Measurements from ENCODE around the gene CNKSR3.
"Not testable (repeated sequence)": the region's sequence is repeated elsewhere in the genome, so short reads cannot be mapped to it uniquely, and the experiment has no call there.

The CNKSR3 gene

DNA sequence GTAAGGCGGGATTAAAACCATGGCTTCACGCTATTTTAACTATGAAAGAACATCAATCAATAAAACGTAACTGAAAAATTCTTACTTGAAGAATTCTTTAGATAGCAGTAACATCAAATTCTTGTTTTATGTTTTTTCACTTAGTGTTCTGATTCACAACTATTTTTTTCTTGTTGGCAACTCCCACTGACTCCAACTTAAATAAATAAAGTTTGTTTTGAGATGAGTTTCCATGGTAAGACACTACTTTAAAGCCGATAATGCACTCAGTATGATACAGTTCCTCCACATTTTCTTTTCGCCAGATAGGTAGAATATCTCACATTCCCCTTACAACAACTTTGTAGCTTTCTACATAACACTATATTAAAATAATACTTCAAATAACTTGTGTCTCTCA lies 33.1 kb upstream of the CNKSR3 start:
- TF ChIP-seq ZFP3 (CRISPR knock-in tag; IDR thresholded peaks at IDR 0.05) (no peak), ZC3H10 (CRISPR knock-in tag; IDR thresholded peaks at IDR 0.05) (no peak)
- no peak for ATAC-seq

DNA sequence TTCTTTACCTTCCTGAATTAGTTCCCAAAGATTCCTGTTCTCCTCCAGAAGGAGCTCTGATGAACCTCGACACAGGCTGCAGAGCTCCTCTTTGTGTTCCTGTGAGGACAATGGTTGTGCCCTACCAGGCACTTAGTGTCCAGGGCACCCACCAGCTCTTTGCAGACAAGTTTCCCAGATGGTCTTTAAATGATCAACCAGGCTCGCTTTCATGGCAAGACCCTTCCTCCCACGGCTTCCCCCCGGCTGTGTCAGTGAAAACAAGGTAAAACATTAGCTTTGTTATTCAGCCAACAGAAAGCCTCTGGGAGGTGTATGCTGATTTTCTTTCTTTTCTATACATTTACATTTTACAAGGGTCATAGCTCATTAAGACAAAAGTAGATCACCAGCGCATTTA lies 32.3 kb upstream of the CNKSR3 start:
- ATAC-seq = no peak
- TF ChIP-seq BACH2 (CRISPR knock-in tag; IDR thresholded peaks at IDR 0.05; ENCODE audit: borderline replicate concordance) (no peak), ISL1 (CRISPR knock-in tag; IDR thresholded peaks at IDR 0.05) (no peak), ZC3H10 (CRISPR knock-in tag; IDR thresholded peaks at IDR 0.05) (no peak), TCF4 (CRISPR knock-in tag; IDR thresholded peaks at IDR 0.05; ENCODE audit: borderline replicate concordance) (no peak), PPARA (CRISPR knock-in tag; IDR thresholded peaks at IDR 0.05; ENCODE audit: borderline replicate concordance) (no peak), SNAI2 (CRISPR knock-in tag; IDR thresholded peaks at IDR 0.05) (no peak), TOX (CRISPR knock-in tag; IDR thresholded peaks at IDR 0.05; ENCODE audit: borderline replicate concordance) (no peak), ZNF8 (CRISPR knock-in tag; IDR thresholded peaks at IDR 0.05) (no peak), ESRRG (CRISPR knock-in tag; IDR thresholded peaks at IDR 0.05) (no peak), GLIS3 (CRISPR knock-in tag; IDR thresholded peaks at IDR 0.05) (no peak), ARNTL (CRISPR knock-in tag; IDR thresholded peaks at IDR 0.05; ENCODE audit: borderline replicate concordance, low read depth) (no peak), CSDC2 (CRISPR knock-in tag; IDR thresholded peaks at IDR 0.05) (no peak), RARB (CRISPR knock-in tag; IDR thresholded peaks at IDR 0.05) (no peak), ZFP30 (CRISPR knock-in tag; IDR thresholded peaks at IDR 0.05) (no peak), ZFP3 (CRISPR knock-in tag; IDR thresholded peaks at IDR 0.05) (no peak), OSR1 (CRISPR knock-in tag; IDR thresholded peaks at IDR 0.05) (no peak)
- TF ChIP-seq, protein P1, sequence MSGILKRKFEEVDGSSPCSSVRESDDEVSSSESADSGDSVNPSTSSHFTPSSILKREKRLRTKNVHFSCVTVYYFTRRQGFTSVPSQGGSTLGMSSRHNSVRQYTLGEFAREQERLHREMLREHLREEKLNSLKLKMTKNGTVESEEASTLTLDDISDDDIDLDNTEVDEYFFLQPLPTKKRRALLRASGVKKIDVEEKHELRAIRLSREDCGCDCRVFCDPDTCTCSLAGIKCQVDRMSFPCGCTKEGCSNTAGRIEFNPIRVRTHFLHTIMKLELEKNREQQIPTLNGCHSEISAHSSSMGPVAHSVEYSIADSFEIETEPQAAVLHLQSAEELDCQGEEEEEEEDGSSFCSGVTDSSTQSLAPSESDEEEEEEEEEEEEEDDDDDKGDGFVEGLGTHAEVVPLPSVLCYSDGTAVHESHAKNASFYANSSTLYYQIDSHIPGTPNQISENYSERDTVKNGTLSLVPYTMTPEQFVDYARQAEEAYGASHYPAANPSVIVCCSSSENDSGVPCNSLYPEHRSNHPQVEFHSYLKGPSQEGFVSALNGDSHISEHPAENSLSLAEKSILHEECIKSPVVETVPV (CRISPR knock-in tag; IDR thresholded peaks at IDR 0.05) = no peak
- TF ChIP-seq, protein P2, sequence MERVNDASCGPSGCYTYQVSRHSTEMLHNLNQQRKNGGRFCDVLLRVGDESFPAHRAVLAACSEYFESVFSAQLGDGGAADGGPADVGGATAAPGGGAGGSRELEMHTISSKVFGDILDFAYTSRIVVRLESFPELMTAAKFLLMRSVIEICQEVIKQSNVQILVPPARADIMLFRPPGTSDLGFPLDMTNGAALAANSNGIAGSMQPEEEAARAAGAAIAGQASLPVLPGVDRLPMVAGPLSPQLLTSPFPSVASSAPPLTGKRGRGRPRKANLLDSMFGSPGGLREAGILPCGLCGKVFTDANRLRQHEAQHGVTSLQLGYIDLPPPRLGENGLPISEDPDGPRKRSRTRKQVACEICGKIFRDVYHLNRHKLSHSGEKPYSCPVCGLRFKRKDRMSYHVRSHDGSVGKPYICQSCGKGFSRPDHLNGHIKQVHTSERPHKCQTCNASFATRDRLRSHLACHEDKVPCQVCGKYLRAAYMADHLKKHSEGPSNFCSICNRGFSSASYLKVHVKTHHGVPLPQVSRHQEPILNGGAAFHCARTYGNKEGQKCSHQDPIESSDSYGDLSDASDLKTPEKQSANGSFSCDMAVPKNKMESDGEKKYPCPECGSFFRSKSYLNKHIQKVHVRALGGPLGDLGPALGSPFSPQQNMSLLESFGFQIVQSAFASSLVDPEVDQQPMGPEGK (CRISPR knock-in tag; IDR thresholded peaks at IDR 0.05; ENCODE audit: borderline replicate concordance) = no peak
- TF ChIP-seq, protein P3, sequence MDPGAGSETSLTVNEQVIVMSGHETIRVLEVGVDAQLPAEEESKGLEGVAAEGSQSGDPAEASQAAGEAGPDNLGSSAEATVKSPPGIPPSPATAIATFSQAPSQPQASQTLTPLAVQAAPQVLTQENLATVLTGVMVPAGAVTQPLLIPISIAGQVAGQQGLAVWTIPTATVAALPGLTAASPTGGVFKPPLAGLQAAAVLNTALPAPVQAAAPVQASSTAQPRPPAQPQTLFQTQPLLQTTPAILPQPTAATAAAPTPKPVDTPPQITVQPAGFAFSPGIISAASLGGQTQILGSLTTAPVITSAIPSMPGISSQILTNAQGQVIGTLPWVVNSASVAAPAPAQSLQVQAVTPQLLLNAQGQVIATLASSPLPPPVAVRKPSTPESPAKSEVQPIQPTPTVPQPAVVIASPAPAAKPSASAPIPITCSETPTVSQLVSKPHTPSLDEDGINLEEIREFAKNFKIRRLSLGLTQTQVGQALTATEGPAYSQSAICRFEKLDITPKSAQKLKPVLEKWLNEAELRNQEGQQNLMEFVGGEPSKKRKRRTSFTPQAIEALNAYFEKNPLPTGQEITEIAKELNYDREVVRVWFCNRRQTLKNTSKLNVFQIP (CRISPR knock-in tag; IDR thresholded peaks at IDR 0.05; ENCODE audit: borderline replicate concordance, low read depth) = no peak
- TF ChIP-seq, protein P4, sequence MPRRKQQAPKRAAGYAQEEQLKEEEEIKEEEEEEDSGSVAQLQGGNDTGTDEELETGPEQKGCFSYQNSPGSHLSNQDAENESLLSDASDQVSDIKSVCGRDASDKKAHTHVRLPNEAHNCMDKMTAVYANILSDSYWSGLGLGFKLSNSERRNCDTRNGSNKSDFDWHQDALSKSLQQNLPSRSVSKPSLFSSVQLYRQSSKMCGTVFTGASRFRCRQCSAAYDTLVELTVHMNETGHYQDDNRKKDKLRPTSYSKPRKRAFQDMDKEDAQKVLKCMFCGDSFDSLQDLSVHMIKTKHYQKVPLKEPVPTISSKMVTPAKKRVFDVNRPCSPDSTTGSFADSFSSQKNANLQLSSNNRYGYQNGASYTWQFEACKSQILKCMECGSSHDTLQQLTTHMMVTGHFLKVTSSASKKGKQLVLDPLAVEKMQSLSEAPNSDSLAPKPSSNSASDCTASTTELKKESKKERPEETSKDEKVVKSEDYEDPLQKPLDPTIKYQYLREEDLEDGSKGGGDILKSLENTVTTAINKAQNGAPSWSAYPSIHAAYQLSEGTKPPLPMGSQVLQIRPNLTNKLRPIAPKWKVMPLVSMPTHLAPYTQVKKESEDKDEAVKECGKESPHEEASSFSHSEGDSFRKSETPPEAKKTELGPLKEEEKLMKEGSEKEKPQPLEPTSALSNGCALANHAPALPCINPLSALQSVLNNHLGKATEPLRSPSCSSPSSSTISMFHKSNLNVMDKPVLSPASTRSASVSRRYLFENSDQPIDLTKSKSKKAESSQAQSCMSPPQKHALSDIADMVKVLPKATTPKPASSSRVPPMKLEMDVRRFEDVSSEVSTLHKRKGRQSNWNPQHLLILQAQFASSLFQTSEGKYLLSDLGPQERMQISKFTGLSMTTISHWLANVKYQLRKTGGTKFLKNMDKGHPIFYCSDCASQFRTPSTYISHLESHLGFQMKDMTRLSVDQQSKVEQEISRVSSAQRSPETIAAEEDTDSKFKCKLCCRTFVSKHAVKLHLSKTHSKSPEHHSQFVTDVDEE (CRISPR knock-in tag; IDR thresholded peaks at IDR 0.05) = no peak

DNA sequence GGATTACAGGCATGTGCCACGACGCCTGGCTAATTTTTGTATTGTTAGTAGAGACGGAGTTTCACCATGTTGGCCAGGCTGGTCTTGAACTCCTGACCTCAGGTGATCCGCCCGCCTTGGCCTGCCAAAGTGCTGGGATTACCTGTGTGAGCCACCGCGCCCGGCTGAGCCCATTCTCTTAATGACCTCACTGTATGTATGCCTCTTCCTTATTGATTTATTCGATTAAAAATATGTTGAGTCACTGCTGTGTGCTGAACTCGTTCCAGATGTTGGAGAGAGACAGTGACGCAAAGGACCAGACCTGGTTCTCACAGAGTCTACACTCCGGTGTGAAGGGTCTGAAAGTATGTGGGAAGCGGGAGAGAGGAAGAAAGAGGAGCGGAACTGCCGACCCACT lies 31.4 kb upstream of the CNKSR3 start:
- not testable (repeated sequence) for ATAC-seq

DNA sequence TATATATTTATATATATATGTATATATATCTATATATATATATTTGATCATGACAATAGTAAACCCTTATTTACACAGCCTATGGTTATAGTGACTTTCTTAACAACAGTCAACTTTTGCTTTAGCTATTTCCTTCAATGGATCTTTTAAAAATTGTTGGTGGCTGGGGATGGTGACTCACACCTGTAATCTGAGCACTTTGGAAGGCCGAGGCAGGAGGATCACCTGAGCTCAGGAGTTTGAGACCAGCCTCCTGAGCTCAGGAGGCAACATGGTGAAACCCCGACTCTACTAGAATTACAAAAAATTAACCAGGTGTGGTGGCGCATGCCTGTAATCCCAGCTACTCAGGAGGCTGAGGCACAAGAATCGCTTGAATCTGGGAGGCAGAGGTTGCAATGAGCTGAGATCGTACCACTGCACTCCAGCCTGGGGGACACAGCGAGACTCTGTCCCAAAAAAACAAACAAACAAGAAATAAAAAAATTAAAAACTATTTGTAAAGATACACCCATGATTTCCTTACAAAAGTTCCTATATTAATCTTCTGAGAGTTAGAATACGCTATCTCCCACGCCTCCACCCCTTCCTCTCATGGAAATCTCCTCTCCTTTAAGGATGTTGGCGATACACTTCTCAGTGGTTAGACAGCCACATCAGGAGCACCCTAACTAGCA lies 29.2 kb upstream of the CNKSR3 start:
- no peak for ATAC-seq

More for the DNA sequence above, 29.2 kb upstream of the CNKSR3 start:
- TF ChIP-seq CSDC2 (CRISPR knock-in tag; IDR thresholded peaks at IDR 0.05) = no peak
- no peak for TF ChIP-seq BACH2 (CRISPR knock-in tag; IDR thresholded peaks at IDR 0.05; ENCODE audit: borderline replicate concordance)
- TF ChIP-seq, protein P2 (CRISPR knock-in tag; IDR thresholded peaks at IDR 0.05; ENCODE audit: borderline replicate concordance) = no peak

Measured in SK-N-SH treated with all-trans-retinoic acid at 6 μM for 48 hours (cell line).